Prostate gland (tissue), 2 donors: Measurements from ENCODE around the gene RGS9. TPM values are rescaled to one million over a fixed set of nuclear protein-coding genes. Genes with fewer than 3 reads are reported as not detected.

ENCODE experiments used
- DNase-seq: peaks from one replicate; pipeline ENCODE4 v3.0.0-alpha.2; 2019; ENCODE audit warnings: low spot score
- H3K27ac ChIP-seq, 2 donors: fragments of 200-600 bp; sonication (generic); 2 replicates each; pipeline ENCODE4 v1.5.1; 2017 to 2019
- H3K27me3 ChIP-seq: fragments of 200-600 bp; sonication (generic); replicated peaks from 2 replicates; pipeline ENCODE4 v1.5.1; 2019; ENCODE audit not compliant: insufficient read depth
- H3K36me3 ChIP-seq, 2 donors: fragments of 200-600 bp; sonication (generic); 1 replicate in 1 of 2; 2 replicates in 1 of 2; pipeline versions ENCODE4 v1.5.1 to v1.8.1; 2017 to 2019
- H3K4me1 ChIP-seq: fragments of 200-600 bp; sonication (generic); replicated peaks from 2 replicates; pipeline ENCODE4 v1.5.1; 2019
- H3K4me3 ChIP-seq, 2 donors: fragments of 200-600 bp; sonication (generic); 2 replicates each; pipeline ENCODE4 v1.5.1; 2017 to 2019
- H3K9me3 ChIP-seq: fragments of 200-600 bp; sonication (generic); 2 replicates; pipeline ENCODE4 v1.5.1; 2017
- POLR2A ChIP-seq: fragments of 450-650 bp; IDR thresholded peaks from one replicate; pipeline ENCODE4 v1.6.1; 2016; ENCODE audit warnings: antibody characterized with exemption, mild to moderate bottlenecking
- POLR2AphosphoS5 ChIP-seq: sonication (generic); formaldehyde crosslinking; IDR thresholded peaks from one replicate; pipeline ENCODE4 v1.6.1; 2017; ENCODE audit warnings: antibody characterized with exemption
- WGBS: methylation state at CpG from one replicate; pipeline ENCODE4 v1.1.5; 2018; 5-methylcytosine and 5-hydroxymethylcytosine counted together
- intact Hi-C: fragments of 100-400 bp; cut with DNase I; formaldehyde crosslinking; loops from one replicate; pipeline ENCODE4 v1.14.2; 2022
- total RNA-seq, 2 donors: library from RNA; depleted of rRNA; stranded (reverse); fragments of >200 nt; gene quantifications; one replicate each; pipeline ENCODE4 v1.1.0, GENCODE V29; 2016
- TF ChIP-seq, protein P1 (sequence below), 4 experiments: fragments of 200-600 bp in 2 of 4; fragments of 450-650 bp in 2 of 4; sonication (generic) in 2 of 4; IDR thresholded peaks; 1 replicate in 3 of 4; 2 replicates in 1 of 4; pipeline ENCODE4 v1.5.1; 2016 to 2019; ENCODE audit warnings: antibody characterized with exemption in 4 of 4, mild to moderate bottlenecking in 2 of 4, moderate library complexity in 2 of 4

The RGS9 gene
- total RNA-seq, 2 donors from 2014 or later, result 7.9 to 9.3 TPM

DNA sequence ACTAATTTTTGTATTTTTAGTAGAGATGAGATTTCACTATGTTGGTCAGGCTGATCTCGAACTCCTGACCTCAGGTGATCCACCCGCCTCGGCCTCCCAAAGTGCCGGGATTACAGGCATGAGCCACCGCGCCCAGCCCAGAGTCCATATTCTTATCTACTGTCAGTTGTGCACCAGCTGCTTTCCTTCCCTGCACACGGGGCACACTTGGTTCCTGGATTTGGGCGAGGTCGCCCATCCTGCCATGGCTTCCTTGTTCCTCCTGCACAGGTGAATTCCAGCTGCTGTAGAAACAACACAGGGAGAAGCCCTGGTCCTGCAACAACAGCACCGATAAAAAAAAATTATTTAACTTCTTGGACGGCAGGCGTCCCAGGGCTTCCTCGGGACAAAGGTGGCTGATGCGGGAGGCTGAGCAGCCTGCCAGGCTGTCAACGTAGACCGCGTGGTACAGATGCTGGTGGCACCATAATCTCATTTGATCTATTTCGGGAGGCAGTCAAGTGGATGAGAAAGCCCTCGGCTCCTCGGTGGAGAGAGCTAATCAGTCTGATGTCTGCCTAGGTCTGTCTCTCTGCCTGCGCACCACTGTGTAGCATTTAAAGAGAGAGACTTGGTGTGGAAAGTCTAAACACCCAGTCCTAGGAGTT lies 19.1 kb downstream of the RGS9 start:
- Histone ChIP-seq H3K9me3 (no peaks in the 10 kb centered on the region), H3K27me3 (no peaks in the 10 kb centered on the region), H3K27ac (no peak overlapping the region), H3K36me3 (no peaks in the 10 kb centered on the region), H3K4me3 (no peak overlapping the region), H3K4me1 (no peaks in the 10 kb centered on the region)
- TF ChIP-seq, protein P1, sequence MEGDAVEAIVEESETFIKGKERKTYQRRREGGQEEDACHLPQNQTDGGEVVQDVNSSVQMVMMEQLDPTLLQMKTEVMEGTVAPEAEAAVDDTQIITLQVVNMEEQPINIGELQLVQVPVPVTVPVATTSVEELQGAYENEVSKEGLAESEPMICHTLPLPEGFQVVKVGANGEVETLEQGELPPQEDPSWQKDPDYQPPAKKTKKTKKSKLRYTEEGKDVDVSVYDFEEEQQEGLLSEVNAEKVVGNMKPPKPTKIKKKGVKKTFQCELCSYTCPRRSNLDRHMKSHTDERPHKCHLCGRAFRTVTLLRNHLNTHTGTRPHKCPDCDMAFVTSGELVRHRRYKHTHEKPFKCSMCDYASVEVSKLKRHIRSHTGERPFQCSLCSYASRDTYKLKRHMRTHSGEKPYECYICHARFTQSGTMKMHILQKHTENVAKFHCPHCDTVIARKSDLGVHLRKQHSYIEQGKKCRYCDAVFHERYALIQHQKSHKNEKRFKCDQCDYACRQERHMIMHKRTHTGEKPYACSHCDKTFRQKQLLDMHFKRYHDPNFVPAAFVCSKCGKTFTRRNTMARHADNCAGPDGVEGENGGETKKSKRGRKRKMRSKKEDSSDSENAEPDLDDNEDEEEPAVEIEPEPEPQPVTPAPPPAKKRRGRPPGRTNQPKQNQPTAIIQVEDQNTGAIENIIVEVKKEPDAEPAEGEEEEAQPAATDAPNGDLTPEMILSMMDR (IDR thresholded peaks at IDR 0.05), result no peak
- TF ChIP-seq POLR2A (no peak), POLR2AphosphoS5 (no peak)
- WGBS, result 93% methylated on average over 21 of the region's 21 CpGs
- DNase-seq, result no peak
- intact Hi-C loops, result no loop called here

GRCh38 chr17:65156835-65157565 lies 19.8 kb downstream of the RGS9 start:
- intact Hi-C loops, result no loop called here
- H3K27ac ChIP-seq, result no peak overlapping the region
- no peaks in the 10 kb centered on the region for H3K4me1 ChIP-seq
- H3K4me3 ChIP-seq, result no peak overlapping the region
- H3K27me3 ChIP-seq, result no peaks in the 10 kb centered on the region
- 87% methylated on average over 14 of the region's 14 CpGs for WGBS
- H3K36me3 ChIP-seq, result no peaks in the 10 kb centered on the region
- no peaks in the 10 kb centered on the region for H3K9me3 ChIP-seq
- no peak for DNase-seq
- TF ChIP-seq, protein P1 (IDR thresholded peaks at IDR 0.05), result no peak
- TF ChIP-seq POLR2A, result no peak
- no peak for TF ChIP-seq POLR2AphosphoS5

DNA sequence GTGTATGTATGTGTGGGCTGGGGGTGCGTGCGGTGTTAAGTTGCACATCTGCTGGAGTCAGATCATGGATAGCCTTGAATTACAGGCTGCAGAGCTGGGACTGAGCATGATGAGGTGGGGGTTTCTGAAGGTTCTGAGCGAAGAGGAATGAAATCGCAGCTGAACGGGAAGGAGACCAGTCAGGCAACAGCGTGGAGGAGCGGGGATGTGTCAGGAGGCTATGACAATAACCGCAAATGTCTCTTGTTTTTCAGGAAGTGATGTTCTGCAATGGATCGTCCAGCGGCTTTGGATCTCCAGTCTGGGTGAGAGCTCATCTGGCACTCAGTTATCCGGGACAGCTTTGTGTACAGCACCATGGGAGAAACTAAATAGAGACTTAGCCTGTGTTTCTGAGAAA lies 20.9 kb downstream of the RGS9 start:
- no peak overlapping the region for H3K27ac ChIP-seq
- TF ChIP-seq, protein P1 (IDR thresholded peaks at IDR 0.05), result no peak
- TF ChIP-seq POLR2A, result no peak
- no peak for TF ChIP-seq POLR2AphosphoS5
- DNase-seq, result no peak
- H3K4me1 ChIP-seq, result no peaks in the 10 kb centered on the region
- H3K9me3 ChIP-seq, result no peaks in the 10 kb centered on the region
- H3K27me3 ChIP-seq, result no peaks in the 10 kb centered on the region
- WGBS, result 79% methylated on average over 11 of the region's 11 CpGs
- no peaks in the 10 kb centered on the region for H3K36me3 ChIP-seq
- intact Hi-C loops, result no loop called here
- H3K4me3 ChIP-seq, result no peak overlapping the region

- WGBS, result 70% methylated on average over 2 of the region's 2 CpGs
- Histone ChIP-seq H3K9me3 (no peaks in the 10 kb centered on the region), H3K4me1 (no peaks in the 10 kb centered on the region), H3K27me3 (no peaks in the 10 kb centered on the region), H3K36me3 (no peaks in the 10 kb centered on the region), H3K27ac (no peak overlapping the region), H3K4me3 (no peak overlapping the region)
- intact Hi-C loops, result no loop called here
- no peak for DNase-seq
- TF ChIP-seq, protein P1 (IDR thresholded peaks at IDR 0.05), result no peak
- no peak for TF ChIP-seq POLR2AphosphoS5
- no peak for TF ChIP-seq POLR2A
Observed at GRCh38 chr17:65158622-65159021, 21.5 kb downstream of the RGS9 start.

DNA sequence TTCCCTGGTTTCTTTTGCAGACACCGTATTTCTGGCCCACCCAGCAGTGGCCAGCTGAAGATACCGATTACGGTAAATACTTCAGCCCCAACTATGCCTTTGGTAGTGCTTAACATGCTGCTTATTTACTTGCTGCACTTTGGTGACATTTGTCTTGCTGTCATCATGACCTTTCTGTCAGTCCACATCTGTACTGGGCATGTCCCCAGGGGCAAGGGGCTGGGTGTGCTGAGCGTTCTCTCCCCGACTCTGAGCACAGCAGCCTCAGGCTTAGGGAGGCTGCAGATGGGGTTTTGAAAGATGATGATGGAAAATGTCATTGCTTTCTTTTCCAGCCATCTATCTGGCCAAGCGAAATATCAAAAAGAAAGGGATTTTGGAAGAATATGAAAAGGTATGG lies 23.3 kb downstream of the RGS9 start:
- Histone ChIP-seq H3K9me3 (no peaks in the 10 kb centered on the region), H3K27ac (no peak overlapping the region), H3K27me3 (no peaks in the 10 kb centered on the region), H3K4me1 (no peaks in the 10 kb centered on the region), H3K4me3 (no peak overlapping the region), H3K36me3 (no peaks in the 10 kb centered on the region)
- WGBS, result 94% methylated on average over 6 of the region's 6 CpGs
- DNase-seq, result no peak
- TF ChIP-seq, protein P1 (IDR thresholded peaks at IDR 0.05), result no peak
- TF ChIP-seq POLR2AphosphoS5, result no peak
- TF ChIP-seq POLR2A, result no peak
- intact Hi-C loops, result no loop called here
